GM12878 (cell line): Measurements from ENCODE around the gene CACNA2D3. TPM values are rescaled to one million over a fixed set of nuclear protein-coding genes. Genes with fewer than 3 reads are reported as not detected.

Experiments
- ATAC-seq: fragments of 200-7000 bp; cut with Tn5 transposase; 3 replicates; pipeline ENCODE4 v1.9.1; 2020; ENCODE audit warnings: mild to moderate bottlenecking, moderate library complexity
- BruUV-seq: library from RNA; stranded (reverse); fragments of 400-500 nt; replicated peaks from 2 replicates; lab custom pipeline; 2021; lab: Mats Ljungman, UMichigan
- CTCF ChIA-PET: fragments of 300-600 bp; sonication (Branson Sonifier 250); formaldehyde crosslinking; extraction: SDS; loops from one replicate; lab custom pipeline; 2021; ENCODE audit warnings: inconsistent platforms; lab: Yijun Ruan, JAX
- POLR2A ChIA-PET: fragments of 350-600 bp; formaldehyde crosslinking; extraction: SDS; loops from one replicate; lab custom pipeline; 2021; ENCODE audit warnings: inconsistent platforms; lab: Charles Lee
- RAD21 ChIA-PET: fragments of 300-600 bp; sonication (Branson Sonifier 250); formaldehyde crosslinking; loops from one replicate; lab custom pipeline; 2023; ENCODE audit warnings: antibody characterized with exemption; ENCODE audit not compliant: unreplicated experiment; lab: Charles Lee
- SMC1A ChIA-PET: fragments of 300-600 bp; sonication (Branson Sonifier 250); formaldehyde crosslinking; loops from one replicate; lab custom pipeline; 2023; ENCODE audit not compliant: unreplicated experiment, uncharacterized antibody; lab: Charles Lee
- DNase-seq: peaks from one replicate; pipeline ENCODE4 v3.0.0-alpha.2; 2011; ENCODE audit warnings: low read depth, low spot score
- FAIRE-seq: peaks from 3 replicates; lab custom pipeline; 2011; peaks lifted over from hg19 to GRCh38; lab: Jason Lieb, UNC
- H2AFZ ChIP-seq: 2 replicates; pipeline ENCODE4 v1.6.0; 2011; ENCODE audit warnings: low read depth, low read length, control low read depth; ENCODE audit not compliant: control insufficient read depth
- H3K27ac ChIP-seq: 2 replicates; pipeline ENCODE4 v1.5.1; 2011; ENCODE audit warnings: control low read depth; ENCODE audit not compliant: control insufficient read depth, insufficient read depth
- H3K27me3 ChIP-seq, 2 experiments: replicated peaks in 1 of 2; 2 replicates each; pipeline versions ENCODE4 v1.6.0 to v1.6.1; 2011; ENCODE audit warnings: low read length in 1 of 2; ENCODE audit not compliant: control insufficient read depth in 2 of 2, insufficient read depth in 2 of 2
- H3K36me3 ChIP-seq, 2 experiments: 2 replicates each; pipeline ENCODE4 v1.5.1; 2011; ENCODE audit warnings: low read length in 1 of 2; ENCODE audit not compliant: control insufficient read depth in 2 of 2, insufficient read depth in 2 of 2
- H3K4me1 ChIP-seq: 2 replicates; pipeline ENCODE4 v1.6.1; 2011; ENCODE audit warnings: mild to moderate bottlenecking, low read length, moderate library complexity, mixed read lengths; ENCODE audit not compliant: control insufficient read depth, insufficient read depth
- H3K4me2 ChIP-seq: 2 replicates; pipeline ENCODE4 v1.6.0; 2011; ENCODE audit warnings: control low read depth; ENCODE audit not compliant: control insufficient read depth, insufficient read depth
- H3K4me3 ChIP-seq: fragments of 200-600 bp; sonication (generic); 2 replicates; pipeline ENCODE4 v1.5.1; 2016
- H3K79me2 ChIP-seq: 2 replicates; pipeline ENCODE4 v1.6.0; 2011; ENCODE audit warnings: low read length; ENCODE audit not compliant: control insufficient read depth, insufficient read depth
- H3K9ac ChIP-seq: 2 replicates; pipeline ENCODE4 v1.8.0; 2011; ENCODE audit warnings: low read length, control low read depth, mixed read lengths; ENCODE audit not compliant: control insufficient read depth, insufficient read depth
- H3K9me3 ChIP-seq: replicated peaks from 3 replicates; pipeline ENCODE4 v1.5.1; 2011; ENCODE audit warnings: mild to moderate bottlenecking, low read length; ENCODE audit not compliant: control insufficient read depth, insufficient read depth
- H4K20me1 ChIP-seq: 2 replicates; pipeline ENCODE4 v1.6.0; 2011; ENCODE audit not compliant: control insufficient read depth, insufficient read depth
- CHD1 ChIP-seq: IDR thresholded peaks from 2 replicates; pipeline ENCODE4 v1.6.1; 2012; ENCODE audit warnings: low read depth, low read length, improper control_type of control experiment
- EP300 ChIP-seq, 2 experiments: fragments of 150-350 bp in 1 of 2; IDR thresholded peaks; 2 replicates each; pipeline ENCODE4 v1.6.1; 2011 to 2012; ENCODE audit warnings: low read depth in 2 of 2, low read length in 2 of 2, borderline replicate concordance in 1 of 2, improper control_type of control experiment in 1 of 2, inconsistent platforms in 1 of 2; ENCODE audit not compliant: control insufficient read depth in 1 of 2
- EZH2 ChIP-seq: IDR thresholded peaks from 2 replicates; pipeline ENCODE4 v1.6.1; 2012; ENCODE audit warnings: low read depth, mild to moderate bottlenecking, control low read depth, inconsistent platforms, low read length, borderline replicate concordance; ENCODE audit not compliant: control insufficient read depth
- FOXM1 ChIP-seq: IDR thresholded peaks from 2 replicates; pipeline ENCODE4 v1.6.1; 2012; ENCODE audit warnings: low read depth, mild to moderate bottlenecking, inconsistent platforms, low read length, moderate library complexity
- JUND ChIP-seq: IDR thresholded peaks from 2 replicates; pipeline ENCODE4 v1.6.1; 2012; ENCODE audit warnings: low read depth, mild to moderate bottlenecking, low read length, improper control_type of control experiment, moderate library complexity
- MXI1 ChIP-seq: fragments of 150-350 bp; IDR thresholded peaks from 2 replicates; pipeline ENCODE4 v1.6.1; 2011; ENCODE audit warnings: low read depth, mild to moderate bottlenecking, inconsistent platforms, low read length, improper control_type of control experiment
- NFXL1 ChIP-seq: fragments of 450-650 bp; IDR thresholded peaks from 2 replicates; pipeline ENCODE4 v1.6.1; 2017; ENCODE audit warnings: antibody characterized with exemption, mild to moderate bottlenecking, borderline replicate concordance
- RCOR1 ChIP-seq: conservative IDR thresholded peaks from 2 replicates; pipeline ENCODE4 v1.6.1; 2012; ENCODE audit warnings: low read depth, low read length, improper control_type of control experiment
- ZNF274 ChIP-seq: IDR thresholded peaks from one replicate; pipeline ENCODE4 v1.8.0; 2011; ENCODE audit not compliant: insufficient read length, insufficient read depth
- ZNF622 ChIP-seq: fragments of 450-650 bp; IDR thresholded peaks from 2 replicates; pipeline ENCODE4 v1.6.1; 2017; ENCODE audit warnings: mild to moderate bottlenecking, inconsistent platforms
- ZSCAN29 ChIP-seq: fragments of 450-650 bp; IDR thresholded peaks from 2 replicates; pipeline ENCODE4 v1.6.1; 2017; ENCODE audit warnings: mild to moderate bottlenecking, moderate library complexity
- WGBS: methylation state at CpG from one replicate; pipeline ENCODE4 v1.1.6; 2016; ENCODE audit warnings: low lambda C conversion rate; ENCODE audit not compliant: insufficient replicate concordance, insufficient coverage; ENCODE audit errors: missing lambda C conversion rate; 5-methylcytosine and 5-hydroxymethylcytosine counted together
- in situ Hi-C: fragments of 300-500 bp; cut with MboI; formaldehyde crosslinking; loops from 9 replicates; pipeline ENCODE4 v1.14.3; 2018; ENCODE audit warnings: mixed read lengths
- intact Hi-C: fragments of 100-400 bp; cut with micrococcal nuclease; formaldehyde crosslinking; loops from one replicate; pipeline ENCODE4 v1.14.2; 2022; ENCODE audit not compliant: unreplicated experiment
- polyA plus RNA-seq, 11 experiments: library from polyadenylated mRNA; depleted of rRNA in 4 of 11; unstranded in 6 of 11; stranded (reverse) in 5 of 11; fragments of >200 nt; fragmentation: Nextera tagmentation in 4 of 11; fragmentation: Illumina TruSeq in 1 of 11; extraction: Ambion mirVana in 4 of 11; extraction: Trizol in 1 of 11; gene quantifications; 1 replicate in 1 of 11; 2 replicates in 10 of 11; pipeline versions ENCODE4 v1.2.1 to v1.2.3, GENCODE V29; 2011 to 2016; ENCODE audit warnings: inconsistent platforms in 2 of 11, missing spikeins in 2 of 11, low read depth in 1 of 11
- total RNA-seq, 4 experiments: library from RNA; depleted of rRNA in 3 of 4; stranded (reverse); fragments of >200 nt in 3 of 4; fragmentation: Illumina TruSeq in 1 of 4; extraction: Trizol in 1 of 4; gene quantifications; 2 replicates each; pipeline versions ENCODE4 v1.2.1 to v1.2.3, GENCODE V29; 2013 to 2021
- TF ChIP-seq, protein P1 (sequence below): IDR thresholded peaks from 2 replicates; pipeline ENCODE4 v1.6.1; 2012; ENCODE audit warnings: low read depth, low read length, improper control_type of control experiment
- TF ChIP-seq, protein P2 (sequence below): fragments of 450-650 bp; IDR thresholded peaks from 2 replicates; pipeline ENCODE4 v1.6.1; 2018; ENCODE audit warnings: borderline replicate concordance, mild to moderate bottlenecking; ENCODE audit not compliant: partially characterized antibody

CACNA2D3 gene
- total and polyA plus RNA-seq, 10 of the 15 experiments (the other 5 are each of a cell fraction or from before 2014, with no cell fraction given), result not detected

DNA sequence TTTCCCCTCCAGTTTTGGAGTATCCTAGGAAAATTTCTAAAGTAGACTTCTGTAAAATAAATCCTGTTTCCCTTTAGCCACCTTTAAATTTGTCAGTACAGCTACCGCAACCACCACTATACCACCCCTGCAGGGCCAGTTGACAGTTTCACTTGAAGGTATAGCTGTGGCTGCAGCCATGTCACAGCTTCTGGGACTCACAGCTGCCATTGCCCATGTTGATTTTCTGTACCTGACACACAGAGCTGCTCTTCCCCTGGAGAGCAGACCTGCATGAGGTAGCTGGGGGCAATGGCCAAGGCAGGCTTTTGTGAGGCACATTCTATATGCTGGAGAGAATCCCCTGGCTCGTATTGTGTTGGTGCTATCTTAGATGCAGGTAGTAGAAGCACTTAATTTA, 460.1 kb downstream of the CACNA2D3 start (continued):
- TF ChIP-seq CHD1, result no peak

DNA sequence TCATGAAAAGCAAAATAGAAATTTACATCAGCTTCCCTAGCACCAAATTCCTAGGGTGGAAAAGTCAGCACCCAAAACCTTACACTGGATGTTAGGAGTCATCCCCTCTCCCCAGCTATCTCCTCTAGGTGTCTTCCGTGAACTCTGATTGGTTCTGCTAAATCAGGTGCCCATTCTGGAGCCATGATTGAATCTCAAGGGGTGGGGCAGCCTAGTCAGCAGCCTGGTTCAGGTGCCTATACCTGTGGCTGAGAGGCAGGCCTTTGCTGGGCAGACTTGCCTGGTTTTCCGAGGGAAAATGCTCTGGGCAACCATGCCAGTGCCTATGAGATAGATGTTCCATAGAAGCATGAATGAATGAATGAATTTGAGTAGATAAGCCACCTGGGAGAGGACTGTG, 468.8 kb downstream of the CACNA2D3 start:
- RAD21 ChIA-PET, result no interaction called here
- Histone ChIP-seq H3K27me3 (no peaks in the 10 kb centered on the region), H3K27ac (no peak overlapping the region), H3K4me1 (no peaks in the 10 kb centered on the region), H3K4me2 (no peak overlapping the region), H3K4me3 (no peak overlapping the region), H3K36me3 (no peaks in the 10 kb centered on the region), H2AFZ (no peak overlapping the region), H4K20me1 (no peaks in the 10 kb centered on the region), H3K9me3 (no peaks in the 10 kb centered on the region), H3K9ac (no peak overlapping the region), H3K79me2 (no peaks in the 10 kb centered on the region)
- DNase-seq (no peak), FAIRE-seq (no peak), ATAC-seq (no peak)
- TF ChIP-seq RCOR1 (no peak), ZNF274 (no peak), MXI1 (no peak), NFXL1 (no peak), FOXM1 (no peak), JUND (no peak), EP300 (IDR thresholded peaks at IDR 0.05; ENCODE audit: borderline replicate concordance in 1 of 2, control insufficient read depth in 1 of 2, low read depth in 2 of 2, low read length in 2 of 2) (no peak), ZNF622 (no peak), EZH2 (no peak), ZSCAN29 (no peak)
- TF ChIP-seq, protein P1, sequence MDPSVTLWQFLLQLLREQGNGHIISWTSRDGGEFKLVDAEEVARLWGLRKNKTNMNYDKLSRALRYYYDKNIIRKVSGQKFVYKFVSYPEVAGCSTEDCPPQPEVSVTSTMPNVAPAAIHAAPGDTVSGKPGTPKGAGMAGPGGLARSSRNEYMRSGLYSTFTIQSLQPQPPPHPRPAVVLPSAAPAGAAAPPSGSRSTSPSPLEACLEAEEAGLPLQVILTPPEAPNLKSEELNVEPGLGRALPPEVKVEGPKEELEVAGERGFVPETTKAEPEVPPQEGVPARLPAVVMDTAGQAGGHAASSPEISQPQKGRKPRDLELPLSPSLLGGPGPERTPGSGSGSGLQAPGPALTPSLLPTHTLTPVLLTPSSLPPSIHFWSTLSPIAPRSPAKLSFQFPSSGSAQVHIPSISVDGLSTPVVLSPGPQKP, result no peak
- TF ChIP-seq, protein P2, sequence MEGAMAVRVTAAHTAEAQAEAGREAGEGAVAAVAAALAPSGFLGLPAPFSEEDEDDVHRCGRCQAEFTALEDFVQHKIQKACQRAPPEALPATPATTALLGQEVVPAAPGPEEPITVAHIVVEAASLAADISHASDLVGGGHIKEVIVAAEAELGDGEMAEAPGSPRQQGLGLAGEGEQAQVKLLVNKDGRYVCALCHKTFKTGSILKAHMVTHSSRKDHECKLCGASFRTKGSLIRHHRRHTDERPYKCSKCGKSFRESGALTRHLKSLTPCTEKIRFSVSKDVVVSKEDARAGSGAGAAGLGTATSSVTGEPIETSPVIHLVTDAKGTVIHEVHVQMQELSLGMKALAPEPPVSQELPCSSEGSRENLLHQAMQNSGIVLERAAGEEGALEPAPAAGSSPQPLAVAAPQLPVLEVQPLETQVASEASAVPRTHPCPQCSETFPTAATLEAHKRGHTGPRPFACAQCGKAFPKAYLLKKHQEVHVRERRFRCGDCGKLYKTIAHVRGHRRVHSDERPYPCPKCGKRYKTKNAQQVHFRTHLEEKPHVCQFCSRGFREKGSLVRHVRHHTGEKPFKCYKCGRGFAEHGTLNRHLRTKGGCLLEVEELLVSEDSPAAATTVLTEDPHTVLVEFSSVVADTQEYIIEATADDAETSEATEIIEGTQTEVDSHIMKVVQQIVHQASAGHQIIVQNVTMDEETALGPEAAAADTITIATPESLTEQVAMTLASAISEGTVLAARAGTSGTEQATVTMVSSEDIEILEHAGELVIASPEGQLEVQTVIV, result no peak
- 25% methylated on average over 2 of the region's 2 CpGs for WGBS
- SMC1A ChIA-PET, result interaction anchor here (0.7 kb wide), 1 partner anchor 55 kb away, joined by 3 read pairs; no protein-coding TSS in a partner anchor
- intact Hi-C loops, result no loop called here
- in situ Hi-C loops, result no loop called here
- BruUV-seq, result no TSS peak
- POLR2A ChIA-PET, result no interaction called here
- CTCF ChIA-PET, result no interaction called here
